Prostate gland (tissue), 2 donors: ENCODE results near the gene CGB3.

Experiments used
- POLR2A ChIP-seq: fragments of 450-650 bp; IDR thresholded peaks from one replicate; pipeline ENCODE4 v1.6.1; 2016; ENCODE audit warnings: antibody characterized with exemption, mild to moderate bottlenecking
- TF ChIP-seq, protein P1 (sequence below), 4 experiments: fragments of 200-600 bp in 2 of 4; fragments of 450-650 bp in 2 of 4; sonication (generic) in 2 of 4; IDR thresholded peaks; 1 replicate in 3 of 4; 2 replicates in 1 of 4; pipeline ENCODE4 v1.5.1; 2016 to 2019; ENCODE audit warnings: antibody characterized with exemption in 4 of 4, mild to moderate bottlenecking in 2 of 4, moderate library complexity in 2 of 4

DNA sequence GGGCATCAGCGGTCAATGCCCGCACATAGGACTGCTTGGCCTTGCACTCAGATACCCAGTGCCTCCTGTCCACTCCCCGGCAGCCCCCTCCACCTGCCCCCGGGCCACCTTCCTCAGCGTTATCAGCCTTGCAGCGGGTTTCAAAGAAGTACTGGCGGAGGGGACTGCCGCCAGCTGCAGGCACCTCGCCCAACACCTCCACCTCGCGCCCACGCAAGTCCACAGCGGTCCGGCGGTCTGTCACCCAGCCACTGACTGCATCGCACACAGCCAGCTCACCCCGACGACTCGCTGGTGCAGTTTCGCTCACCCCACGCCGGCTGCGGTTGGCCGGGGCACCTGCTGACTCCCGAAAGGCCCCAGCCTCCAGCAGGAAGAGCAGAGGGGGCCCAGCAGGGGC, 37.3 kb upstream of the CGB3 start:
- TF ChIP-seq, protein P1, sequence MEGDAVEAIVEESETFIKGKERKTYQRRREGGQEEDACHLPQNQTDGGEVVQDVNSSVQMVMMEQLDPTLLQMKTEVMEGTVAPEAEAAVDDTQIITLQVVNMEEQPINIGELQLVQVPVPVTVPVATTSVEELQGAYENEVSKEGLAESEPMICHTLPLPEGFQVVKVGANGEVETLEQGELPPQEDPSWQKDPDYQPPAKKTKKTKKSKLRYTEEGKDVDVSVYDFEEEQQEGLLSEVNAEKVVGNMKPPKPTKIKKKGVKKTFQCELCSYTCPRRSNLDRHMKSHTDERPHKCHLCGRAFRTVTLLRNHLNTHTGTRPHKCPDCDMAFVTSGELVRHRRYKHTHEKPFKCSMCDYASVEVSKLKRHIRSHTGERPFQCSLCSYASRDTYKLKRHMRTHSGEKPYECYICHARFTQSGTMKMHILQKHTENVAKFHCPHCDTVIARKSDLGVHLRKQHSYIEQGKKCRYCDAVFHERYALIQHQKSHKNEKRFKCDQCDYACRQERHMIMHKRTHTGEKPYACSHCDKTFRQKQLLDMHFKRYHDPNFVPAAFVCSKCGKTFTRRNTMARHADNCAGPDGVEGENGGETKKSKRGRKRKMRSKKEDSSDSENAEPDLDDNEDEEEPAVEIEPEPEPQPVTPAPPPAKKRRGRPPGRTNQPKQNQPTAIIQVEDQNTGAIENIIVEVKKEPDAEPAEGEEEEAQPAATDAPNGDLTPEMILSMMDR (IDR thresholded peaks at IDR 0.05), result no peak
- no peak for TF ChIP-seq POLR2A
